HG03175 (cell line): ENCODE measurements around the gene FADS2.

ENCODE experiments used
- ATAC-seq: cut with Tn5 transposase; IDR thresholded peaks from one replicate; pipeline ENCODE4 v1.9.1; 2021; ENCODE audit warnings: mild to moderate bottlenecking, moderate library complexity; ENCODE audit not compliant: unreplicated experiment

Gene FADS2

DNA sequence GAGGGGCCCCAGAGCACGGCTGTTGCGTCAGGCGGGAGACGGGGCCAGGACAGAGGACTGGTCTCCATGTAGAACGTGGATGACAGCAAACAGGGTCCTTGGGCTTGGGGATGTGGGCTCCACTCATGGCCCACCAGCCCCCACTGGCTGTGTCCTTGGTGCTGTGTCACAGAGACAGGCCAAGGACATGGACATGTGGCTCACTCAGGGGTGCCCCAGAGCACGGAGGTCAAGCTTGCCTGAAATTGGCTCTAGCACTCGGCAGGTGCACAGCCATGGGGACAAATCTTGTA is 14.4 kb downstream of the FADS2 start:
- ATAC-seq, result no peak

DNA sequence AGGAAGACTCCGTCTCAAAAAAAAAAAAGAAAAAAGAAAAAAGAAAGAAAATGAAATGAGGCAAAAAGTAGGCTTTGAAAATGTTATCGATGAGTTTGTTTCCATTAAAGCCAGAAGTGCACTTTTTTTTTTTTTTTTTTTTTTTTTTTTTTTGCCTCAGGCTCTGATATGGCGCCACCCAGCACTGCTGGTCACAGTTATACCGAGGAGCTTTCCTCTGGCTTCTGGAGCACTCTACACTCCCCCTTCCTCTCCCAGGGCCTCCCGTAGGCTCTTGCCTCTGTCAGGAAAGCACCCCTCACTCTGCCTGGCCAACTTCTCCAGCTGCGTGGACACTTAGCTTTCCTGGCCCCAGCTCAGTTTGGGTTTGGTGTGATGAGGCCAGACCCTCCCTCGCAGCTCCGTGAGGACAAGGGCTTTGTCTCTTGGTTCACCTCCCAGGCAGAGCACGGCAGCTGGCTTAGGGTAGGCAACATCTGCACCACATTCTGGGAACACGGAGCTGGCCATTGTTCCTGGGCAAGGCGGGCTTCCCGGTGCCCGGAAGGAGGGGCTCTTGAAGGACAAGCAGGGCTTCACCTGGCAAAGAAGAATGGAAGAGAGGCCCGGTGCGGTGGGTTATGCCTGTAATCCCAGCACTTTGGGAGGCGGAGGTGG is 16.9 kb downstream of the FADS2 start:
- no peak for ATAC-seq

DNA sequence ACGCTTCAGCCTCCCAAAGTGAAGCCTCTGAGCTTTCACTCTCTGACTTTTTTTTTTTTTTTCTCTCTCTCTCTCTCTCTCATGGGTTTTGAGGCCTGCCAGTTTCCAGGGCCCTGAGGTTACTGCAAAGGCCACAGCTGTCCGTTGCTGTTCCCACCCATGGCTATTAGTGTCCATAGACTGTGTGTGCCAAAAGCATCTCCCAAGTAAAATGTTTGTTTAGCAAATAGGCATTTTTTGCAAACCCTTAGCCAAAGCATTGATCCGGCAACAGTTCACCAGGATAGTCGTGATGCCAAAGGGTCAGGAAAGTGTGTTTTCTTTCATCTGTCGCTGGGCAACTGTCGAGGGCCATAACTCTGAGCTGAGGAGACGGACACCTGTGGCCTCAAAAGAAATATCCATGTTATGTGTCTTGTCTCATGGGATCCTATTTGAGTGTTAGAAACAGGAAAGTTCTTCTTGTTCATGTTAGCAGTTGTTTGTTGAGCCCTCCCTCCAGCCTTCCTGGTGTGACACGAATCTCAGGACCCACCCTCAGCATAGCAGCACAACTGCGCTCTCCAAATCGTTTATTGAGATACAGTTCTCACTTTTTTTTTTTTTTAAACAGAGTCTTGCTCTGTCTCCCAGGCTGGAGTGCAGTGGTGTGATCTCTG is 18.4 kb downstream of the FADS2 start:
- no peak for ATAC-seq

DNA sequence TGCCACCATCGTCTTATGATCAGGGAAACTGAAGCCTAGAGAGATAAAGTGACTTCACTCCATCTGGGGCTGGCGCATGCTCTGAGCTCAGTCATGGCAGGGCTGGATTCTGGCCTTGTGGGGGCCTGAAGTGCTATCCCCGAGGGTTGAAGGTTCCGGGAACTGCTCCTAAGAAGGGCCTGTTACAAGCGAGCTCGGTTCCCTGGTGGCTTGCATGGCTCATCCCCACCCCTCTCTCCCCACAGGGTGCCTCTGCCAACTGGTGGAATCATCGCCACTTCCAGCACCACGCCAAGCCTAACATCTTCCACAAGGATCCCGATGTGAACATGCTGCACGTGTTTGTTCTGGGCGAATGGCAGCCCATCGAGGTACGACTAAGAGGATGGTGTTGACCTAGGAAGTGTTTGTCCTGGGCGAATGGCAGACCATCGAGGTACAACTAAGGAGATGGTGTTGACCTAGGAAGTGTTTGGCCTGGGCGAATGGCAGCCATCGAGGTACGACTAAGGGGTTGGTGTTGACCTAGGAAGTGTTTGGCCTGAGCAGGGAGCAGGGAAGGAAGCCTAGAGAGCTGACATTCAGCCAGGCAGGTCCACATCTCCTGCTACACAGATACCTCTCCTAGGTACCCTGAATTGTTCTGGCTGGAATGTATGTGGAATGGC is 19.9 kb downstream of the FADS2 start:
- ATAC-seq, result no peak

DNA sequence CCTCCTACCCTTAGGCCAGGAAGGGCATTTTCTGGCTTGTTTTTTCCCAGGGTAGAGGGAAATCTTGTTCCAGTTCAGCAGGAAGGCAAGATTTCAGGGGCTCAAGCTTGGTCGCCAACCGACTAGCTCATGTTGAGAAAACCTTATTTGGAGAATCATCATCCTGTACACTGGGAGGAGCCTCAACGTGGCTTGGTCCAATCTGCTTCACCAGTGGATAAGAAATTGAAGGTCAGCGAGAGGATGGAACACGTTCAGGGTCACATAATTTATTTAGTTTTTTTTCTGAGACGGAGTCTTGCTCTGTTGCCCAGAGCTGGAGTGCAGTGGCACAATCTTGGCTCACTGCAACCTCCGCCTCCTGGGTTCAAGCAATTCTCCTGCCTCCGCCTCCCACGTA is 20.5 kb downstream of the FADS2 start:
- ATAC-seq, result no peak

DNA sequence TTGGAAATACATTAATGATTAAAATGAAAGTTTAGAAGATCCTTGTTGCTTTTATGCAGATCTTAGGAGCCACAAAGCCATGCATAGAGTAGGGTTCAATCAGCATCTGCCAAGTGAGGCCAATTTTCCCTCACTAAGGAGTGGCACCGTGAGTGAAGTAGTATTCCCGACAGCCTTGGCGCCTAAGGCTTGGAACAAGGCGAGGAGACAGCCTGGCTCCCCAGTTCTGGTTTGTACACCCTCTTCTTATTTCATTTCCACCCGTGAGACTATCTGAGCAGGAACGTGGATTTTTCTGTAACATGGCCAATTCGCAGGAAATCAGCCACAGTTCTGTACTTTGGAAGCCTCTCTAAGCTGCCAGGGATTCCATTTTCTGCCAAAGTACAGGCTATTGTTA is 22.6 kb downstream of the FADS2 start:
- ATAC-seq, result no peak

DNA sequence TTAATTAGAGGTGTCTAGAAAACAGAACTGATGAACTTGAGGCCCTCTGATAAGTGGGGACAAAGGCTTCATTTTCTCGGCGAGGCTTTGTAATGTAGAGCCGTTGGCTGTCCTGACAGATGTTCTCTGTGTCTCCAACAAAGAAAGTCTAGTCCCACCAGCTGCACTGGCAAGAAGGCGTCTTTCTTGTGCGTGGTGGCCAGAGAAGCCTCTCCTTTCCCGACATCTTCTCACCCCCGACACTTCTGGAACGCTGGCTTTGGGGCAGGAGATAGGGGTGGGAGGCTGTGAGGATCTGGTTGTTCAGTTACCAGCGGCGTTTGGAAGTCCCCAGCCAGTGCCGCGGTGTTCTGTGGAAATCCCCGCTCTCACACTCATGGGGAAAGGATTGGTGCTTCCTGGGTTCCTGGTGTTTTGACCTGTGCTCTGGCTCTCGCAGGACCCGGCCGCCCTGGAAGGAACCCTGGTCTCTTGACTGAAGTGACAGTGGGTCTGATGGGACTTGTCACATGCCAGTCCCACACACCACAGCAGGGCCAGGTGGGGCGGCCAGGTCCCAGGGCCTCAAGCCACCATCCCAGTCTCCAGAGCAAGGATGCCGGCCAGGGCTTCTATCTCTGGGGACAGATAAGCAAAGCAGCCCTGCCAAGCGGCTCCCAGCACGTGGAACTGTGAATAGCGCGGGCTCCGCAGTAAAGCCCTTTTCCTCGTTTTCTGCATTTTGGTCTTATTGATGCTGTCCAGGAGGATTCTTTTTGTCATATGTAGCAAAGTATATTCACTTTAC is 23.2 kb downstream of the FADS2 start:
- ATAC-seq, result no peak

DNA sequence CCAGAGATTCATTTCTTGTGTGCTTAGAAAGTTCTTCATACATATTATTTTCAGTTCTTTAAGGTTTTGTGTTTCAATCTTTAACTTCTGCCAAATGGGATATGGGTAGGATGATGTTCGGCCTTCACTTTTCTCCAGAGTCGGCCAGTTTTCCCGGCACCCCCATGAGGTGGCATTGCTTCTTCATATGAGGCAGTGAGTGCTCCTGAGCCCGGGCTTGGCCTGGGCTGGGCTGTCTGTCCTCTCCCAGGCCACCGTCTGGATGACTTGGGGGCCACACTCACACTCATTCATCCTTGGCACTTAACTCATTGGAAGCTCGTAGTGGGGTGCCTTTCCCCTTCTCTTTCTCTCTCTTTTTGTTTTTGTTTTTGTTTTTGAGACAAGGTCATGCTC is 23.8 kb downstream of the FADS2 start:
- ATAC-seq, result no peak

DNA sequence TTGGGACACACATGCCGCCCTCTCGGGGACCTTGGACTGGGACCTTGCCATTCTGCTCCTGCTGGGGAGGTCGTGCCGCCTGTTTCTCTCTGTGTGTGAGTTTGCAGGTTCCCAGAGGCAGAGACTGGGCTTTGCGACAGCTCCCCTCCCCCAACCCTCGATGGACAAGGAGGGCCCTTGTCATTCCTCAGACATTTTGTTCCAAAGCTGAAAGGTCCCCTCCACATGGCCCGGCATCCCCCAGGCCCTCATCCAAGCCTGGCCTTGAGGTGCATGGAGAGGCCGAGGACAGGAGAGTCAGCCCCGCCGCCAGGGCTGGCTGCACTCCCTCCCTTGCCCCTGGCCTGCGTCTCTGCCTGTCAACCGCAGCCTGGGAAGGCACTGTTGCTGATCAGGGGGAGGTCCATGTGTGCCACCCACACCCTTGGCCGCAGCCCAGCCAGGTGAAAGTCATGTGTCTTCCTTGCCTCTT is 25.6 kb downstream of the FADS2 start:
- ATAC-seq, result no peak

DNA sequence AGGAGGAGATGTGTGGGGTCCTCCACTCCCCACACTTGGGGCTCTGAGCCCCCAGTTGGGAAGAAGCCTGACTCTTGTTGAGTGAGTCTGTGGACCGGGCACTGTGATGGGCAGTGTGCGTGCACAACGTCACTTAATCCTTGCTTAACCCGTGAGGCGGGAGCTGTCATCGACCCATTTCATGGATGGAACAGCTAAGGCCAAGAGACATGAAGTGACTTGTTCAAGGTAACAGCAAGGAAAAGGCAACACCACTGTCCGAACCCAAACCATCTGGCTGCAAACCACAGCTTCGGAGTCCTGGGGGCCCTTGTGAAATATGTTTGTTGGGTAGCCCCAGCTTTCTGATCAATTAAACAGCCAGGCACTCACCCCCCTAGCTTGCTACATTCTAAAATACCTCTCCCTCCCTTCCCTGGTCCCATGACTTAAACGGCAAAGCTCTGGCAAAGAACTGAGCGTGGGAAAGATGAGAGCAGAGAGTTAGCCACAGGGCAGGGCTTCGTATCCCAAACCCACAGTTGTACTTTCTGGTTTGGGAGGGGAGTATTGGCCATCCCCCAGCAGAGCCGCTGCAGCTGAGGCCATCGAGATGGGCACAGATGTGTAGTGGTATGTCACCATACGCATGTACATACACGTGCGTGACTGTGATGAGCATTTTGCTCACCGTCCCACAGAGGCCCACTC is 26.3 kb downstream of the FADS2 start:
- no peak for ATAC-seq

DNA sequence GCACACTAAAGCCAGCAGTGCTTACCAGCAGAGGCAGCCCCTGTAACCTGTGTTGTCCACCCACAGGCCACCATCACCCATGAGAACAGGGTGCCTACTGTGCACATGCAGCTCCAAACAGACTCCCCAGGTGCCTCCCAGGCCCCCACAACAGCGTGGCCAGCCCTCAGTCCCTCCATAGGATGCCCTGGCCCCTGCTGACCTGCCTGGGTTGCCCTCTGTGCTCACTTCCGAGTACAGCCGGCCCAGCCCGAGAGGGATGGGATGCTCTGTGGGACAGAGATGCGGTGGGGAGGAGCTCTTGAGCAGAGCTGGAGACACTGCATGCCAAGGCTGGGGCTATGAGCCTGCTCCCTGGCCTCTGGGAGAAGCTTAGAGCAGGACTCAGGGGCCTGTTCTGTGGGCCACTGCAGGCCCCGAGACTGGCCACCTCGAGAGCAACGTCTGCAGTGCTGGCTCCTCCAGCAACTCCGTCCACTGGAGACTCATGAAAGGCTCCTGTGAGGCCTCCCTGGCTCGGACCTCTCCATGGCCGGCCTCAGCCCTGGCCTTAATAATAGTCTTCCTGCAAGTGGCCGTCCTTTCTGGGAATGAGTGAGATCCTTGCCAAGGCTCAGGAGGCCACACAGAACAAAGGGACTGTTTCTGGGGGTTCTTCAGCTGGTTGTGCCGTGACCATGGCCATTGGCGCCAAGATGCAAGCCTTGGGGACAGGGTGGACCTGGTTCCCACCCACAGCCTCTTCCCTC is 27.0 kb downstream of the FADS2 start:
- ATAC-seq, result no peak

DNA sequence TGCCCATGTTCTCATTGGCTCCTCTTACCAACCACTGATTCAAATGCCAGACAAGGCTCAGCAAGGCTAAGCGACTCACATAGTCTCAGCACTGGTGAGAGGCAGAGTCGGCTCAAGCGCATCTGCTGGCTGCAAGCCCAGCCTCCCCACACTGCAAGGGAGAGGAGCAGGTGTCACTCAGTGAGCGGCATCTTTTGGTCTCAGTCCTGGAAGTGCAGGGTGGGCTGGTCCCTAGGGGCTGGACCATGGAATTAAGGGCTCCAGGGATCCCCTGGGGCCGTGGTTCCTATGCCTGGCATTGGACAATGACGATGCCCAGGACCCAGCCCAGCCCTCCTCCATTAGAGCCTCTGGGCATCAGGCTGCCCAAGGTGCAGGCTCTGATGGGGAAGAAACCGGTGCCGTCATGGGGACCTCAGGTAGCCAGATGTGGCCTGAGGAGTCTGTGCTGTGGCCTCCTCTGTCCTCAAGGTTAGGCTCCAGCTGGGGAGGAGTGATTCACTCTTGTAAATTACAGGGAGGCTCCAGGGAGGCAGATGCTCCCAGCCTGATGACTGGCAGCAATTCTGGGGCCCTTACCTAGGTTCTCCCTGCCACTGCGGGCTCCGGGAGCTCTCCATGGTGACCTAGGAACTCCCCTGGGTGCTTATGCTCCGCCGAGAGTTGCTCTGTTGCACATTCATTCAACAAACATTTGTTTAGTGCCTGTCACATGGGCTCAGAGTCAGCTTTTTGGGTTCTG is 28.0 kb downstream of the FADS2 start:
- no peak for ATAC-seq

DNA sequence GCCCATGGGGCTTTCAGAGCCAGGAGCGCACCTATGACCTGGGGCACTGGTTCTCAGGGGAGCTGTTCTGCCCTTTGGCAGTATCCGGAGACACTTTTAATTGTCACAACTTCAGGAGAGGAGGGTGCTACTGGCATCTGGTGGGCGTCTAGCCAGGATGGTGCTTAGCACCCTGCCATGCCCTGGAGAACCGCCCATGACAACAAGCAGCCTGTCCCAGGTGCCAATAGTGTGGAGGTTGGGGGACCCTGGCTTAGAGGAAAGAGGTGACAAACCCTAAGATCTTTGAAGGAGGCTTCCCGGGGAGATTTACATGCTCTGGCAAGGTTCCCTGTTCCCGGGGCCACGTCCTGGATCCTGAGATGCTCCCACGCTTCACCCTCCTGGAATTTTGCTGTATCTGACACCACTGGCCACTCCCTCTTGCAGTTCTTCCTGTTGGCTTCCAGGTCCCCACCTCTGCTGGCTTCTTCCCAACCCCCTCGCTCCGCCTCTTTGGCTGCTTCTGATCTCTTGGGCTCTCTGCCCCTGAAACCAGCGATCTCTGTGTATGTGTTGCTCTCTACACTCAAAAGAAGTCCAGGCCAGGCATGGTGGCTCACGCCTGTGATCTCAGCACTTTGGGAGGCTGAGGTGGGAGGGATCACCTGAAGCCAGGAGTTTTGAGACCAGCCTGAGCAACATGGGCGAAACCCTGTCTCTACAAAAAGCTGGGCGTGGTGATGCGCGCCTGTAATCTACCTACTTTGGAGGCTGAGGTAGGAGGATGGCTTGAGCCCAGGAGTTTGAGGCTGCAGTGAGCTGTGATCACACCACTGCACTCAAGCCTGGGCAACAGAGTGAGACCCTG is 32.2 kb downstream of the FADS2 start:
- no peak for ATAC-seq

DNA sequence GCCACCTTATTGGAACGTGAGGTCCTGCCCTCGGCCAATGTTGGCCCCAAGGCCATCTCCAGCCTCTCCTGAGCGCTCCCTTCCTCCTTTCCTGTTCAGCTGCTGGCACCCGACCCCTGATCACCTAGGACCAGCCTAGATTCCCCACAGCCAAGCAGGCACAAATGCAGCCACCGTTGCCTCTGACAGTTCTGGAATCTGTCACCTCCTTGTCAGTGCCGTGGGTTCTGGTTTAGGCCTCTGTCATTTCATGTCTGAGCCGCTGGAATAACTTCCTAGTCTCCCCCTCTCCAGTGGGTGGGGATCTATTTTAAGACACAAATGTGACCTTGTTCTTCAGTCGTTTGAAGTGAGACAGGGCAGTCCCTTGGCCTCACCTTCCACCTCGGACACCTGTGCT is 33.5 kb downstream of the FADS2 start:
- no peak for ATAC-seq

DNA sequence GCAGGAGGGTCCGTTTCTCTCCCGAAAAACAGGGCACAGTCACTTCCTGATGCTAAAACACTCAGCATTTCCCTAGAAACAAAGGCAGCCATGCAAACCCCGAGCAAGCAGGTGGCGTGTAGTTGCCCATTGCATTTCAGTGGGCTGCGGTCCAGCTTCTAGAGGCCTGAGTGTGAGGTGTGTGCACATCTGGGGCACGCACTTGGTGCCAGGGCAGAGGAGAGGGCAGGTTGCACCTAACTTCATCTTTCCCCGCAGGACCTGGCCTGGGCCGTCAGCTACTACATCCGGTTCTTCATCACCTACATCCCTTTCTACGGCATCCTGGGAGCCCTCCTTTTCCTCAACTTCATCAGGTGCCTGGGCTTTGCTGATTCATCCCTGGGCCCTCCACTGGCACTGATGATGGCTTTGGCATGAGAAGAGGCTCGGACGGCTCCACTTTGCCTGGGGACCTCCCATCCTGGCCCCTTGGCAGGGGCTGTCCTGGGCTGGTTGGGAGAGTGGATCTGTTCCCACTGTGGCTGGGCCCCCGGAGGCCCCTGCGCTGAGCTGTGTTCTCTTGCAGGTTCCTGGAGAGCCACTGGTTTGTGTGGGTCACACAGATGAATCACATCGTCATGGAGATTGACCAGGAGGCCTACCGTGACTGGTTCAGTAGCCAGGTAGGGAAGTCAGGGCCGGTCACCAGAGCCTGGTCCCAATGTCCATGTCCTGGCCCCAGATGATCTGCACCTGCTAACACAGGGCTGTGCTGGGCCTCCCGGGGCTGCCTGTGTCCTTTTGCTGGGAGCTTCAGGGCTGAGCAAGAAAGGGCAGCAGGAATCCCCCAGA is 34.8 kb downstream of the FADS2 start:
- no peak for ATAC-seq

DNA sequence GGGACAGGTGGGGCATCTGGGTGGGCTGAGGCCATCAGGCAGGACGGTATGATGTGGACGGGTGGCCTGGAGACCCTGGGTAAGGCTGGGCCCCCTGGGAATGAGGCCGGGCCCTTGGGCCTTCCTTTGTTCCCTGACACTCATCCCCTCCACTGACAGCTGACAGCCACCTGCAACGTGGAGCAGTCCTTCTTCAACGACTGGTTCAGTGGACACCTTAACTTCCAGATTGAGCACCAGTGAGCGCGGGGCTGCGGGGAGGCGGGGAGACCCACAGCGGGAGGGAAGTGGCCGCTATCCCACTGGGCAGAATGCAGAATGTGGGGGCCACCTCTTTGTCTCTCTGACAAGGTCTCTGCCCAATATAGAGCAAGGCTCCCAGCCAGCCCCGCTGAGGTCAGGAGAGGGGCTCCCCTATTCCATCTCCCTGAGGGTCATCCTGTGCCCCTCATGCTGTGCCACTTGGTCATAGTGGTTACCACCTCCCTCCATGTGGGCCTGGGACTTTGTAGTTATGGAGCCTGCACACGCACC is 35.5 kb downstream of the FADS2 start:
- ATAC-seq, result no peak
